ENCODE results near the gene HOOK2.

HOOK2 gene

GRCh38 chr19:12801466-12802266, 26.3 kb upstream of the HOOK2 start, which contains the start of the genes PRDX2 and THSD8 (continued):
- TF ChIP-seq ZNF18 (tag by site-specific recombination; IDR thresholded peaks at IDR 0.05) (peak; percentile 57; the same call in 1 of the 2 replicates), EGR2 (tag by site-specific recombination; IDR thresholded peaks at IDR 0.05; ENCODE audit: low read depth) (peak; percentile 53; the same call in 1 of the 2 replicates), ZBTB48 (tag by site-specific recombination; IDR thresholded peaks at IDR 0.05) (peak; percentile 87), ZNF521 (tag by site-specific recombination; IDR thresholded peaks at IDR 0.05) (no peak), ZNF394 (tag by site-specific recombination; IDR thresholded peaks at IDR 0.05; ENCODE audit: borderline replicate concordance) (peak; percentile 95), ZBTB26 (tag by site-specific recombination; optimal IDR thresholded peaks at IDR 0.05) (peak; percentile 97), ZNF391 (tag by site-specific recombination; IDR thresholded peaks at IDR 0.05; ENCODE audit: borderline replicate concordance, low read depth) (peak; percentile 27), ZNF513 (tag by site-specific recombination; IDR thresholded peaks at IDR 0.05) (peak; percentile 36; the same call in 1 of the 2 replicates), ZNF155 (tag by site-specific recombination; IDR thresholded peaks at IDR 0.05) (no peak), GLI4 (tag by site-specific recombination; IDR thresholded peaks at IDR 0.05) (0 out of 2 replicates have a peak, but pooled peaks have one; percentile 60), ZFHX2 (tag by site-specific recombination; conservative IDR thresholded peaks at IDR 0.05) (peak; percentile 70), GLIS1 (tag by site-specific recombination; IDR thresholded peaks at IDR 0.05) (peak; percentile 49), ZNF664 (tag by site-specific recombination; IDR thresholded peaks at IDR 0.05) (no peak), ZIC2 (tag by site-specific recombination; IDR thresholded peaks at IDR 0.05) (peak; percentile 74), ZNF138 (tag by site-specific recombination; IDR thresholded peaks at IDR 0.05; ENCODE audit: borderline replicate concordance) (no peak), ZNF660 (tag by site-specific recombination; IDR thresholded peaks at IDR 0.05) (peak; percentile 88), HOXD13 (CRISPR knock-in tag; IDR thresholded peaks at IDR 0.05; ENCODE audit: borderline replicate concordance) (peak; percentile 18; the same call in 1 of the 2 replicates), SALL2 (tag by site-specific recombination; IDR thresholded peaks at IDR 0.05; ENCODE audit: borderline replicate concordance) (no peak), KLF10 (tag by site-specific recombination; IDR thresholded peaks at IDR 0.05) (peak; percentile 73; the same call in 1 of the 2 replicates)
- TF ChIP-seq, protein P1, sequence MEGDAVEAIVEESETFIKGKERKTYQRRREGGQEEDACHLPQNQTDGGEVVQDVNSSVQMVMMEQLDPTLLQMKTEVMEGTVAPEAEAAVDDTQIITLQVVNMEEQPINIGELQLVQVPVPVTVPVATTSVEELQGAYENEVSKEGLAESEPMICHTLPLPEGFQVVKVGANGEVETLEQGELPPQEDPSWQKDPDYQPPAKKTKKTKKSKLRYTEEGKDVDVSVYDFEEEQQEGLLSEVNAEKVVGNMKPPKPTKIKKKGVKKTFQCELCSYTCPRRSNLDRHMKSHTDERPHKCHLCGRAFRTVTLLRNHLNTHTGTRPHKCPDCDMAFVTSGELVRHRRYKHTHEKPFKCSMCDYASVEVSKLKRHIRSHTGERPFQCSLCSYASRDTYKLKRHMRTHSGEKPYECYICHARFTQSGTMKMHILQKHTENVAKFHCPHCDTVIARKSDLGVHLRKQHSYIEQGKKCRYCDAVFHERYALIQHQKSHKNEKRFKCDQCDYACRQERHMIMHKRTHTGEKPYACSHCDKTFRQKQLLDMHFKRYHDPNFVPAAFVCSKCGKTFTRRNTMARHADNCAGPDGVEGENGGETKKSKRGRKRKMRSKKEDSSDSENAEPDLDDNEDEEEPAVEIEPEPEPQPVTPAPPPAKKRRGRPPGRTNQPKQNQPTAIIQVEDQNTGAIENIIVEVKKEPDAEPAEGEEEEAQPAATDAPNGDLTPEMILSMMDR (tag by site-specific recombination; IDR thresholded peaks at IDR 0.05) = 0 out of 2 replicates have a peak, but pooled peaks have one; percentile 70

Measured in HEK293 (cell line).